GM21526 (cell line): ENCODE measurements around the gene KRTAP10-7.
"Not testable (repeated sequence)": the region's sequence is repeated elsewhere in the genome, so short reads cannot be mapped to it uniquely, and the experiment has no call there.

Experiments used
- ATAC-seq: cut with Tn5 transposase; IDR thresholded peaks from one replicate; pipeline ENCODE4 v1.9.1; 2021; ENCODE audit warnings: moderate library complexity; ENCODE audit not compliant: unreplicated experiment, low FRiP score

Gene KRTAP10-7

GRCh38 chr21:44609193-44609592 is 8.8 kb downstream of the KRTAP10-7 start:
- ATAC-seq = no peak

DNA sequence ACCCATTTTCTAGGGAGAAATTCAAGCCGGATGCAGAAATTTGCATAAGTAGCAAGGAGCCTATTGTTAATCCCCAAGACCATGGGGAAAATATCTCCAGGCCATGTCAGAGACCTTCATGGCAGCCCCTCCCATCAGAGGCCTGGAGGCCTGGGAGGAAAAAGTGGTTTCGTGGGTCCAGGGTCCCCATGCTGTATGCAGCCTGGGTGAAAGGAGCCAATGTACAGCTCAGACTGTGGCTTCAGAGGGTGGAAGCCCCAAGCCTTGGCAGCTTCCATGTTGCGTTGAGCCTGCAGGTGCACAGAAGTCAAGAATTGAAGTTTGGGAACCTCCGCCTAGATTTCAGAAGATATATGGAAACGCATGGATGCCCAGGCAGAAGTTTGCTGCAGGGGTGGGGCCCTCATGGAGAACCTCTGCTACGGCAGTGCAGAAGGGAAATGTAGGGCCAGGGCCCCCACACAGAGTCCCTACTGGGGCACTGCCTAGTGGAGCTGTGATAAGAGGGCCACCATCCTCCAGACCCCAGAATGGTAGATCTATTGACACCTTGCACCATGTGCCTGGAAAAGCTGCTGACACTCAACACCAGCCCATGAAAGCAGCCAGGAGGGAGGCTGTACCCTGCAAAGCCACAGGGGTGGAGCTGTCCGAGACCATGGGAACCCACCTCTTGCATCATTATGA is 9.9 kb downstream of the KRTAP10-7 start:
- not testable (repeated sequence) for ATAC-seq

DNA sequence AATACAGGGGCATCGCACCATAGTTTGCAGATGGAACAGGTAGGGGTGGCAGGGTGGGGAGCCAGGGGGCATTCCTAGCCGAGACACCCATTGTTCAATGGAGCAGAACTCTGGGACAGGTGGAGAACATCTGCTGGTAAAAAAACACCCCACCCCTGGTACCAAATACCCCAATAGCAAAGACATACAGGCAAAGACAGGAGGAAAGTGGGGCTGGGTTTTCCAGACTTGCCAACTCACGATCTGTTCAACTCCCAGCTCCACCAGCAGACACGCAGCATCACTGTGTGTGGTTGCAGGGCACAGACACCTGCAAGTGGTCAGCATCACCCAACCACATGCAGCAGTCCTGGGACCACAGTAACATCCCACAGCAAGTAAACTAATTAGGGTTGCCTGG is 11.2 kb downstream of the KRTAP10-7 start:
- ATAC-seq = no peak

DNA sequence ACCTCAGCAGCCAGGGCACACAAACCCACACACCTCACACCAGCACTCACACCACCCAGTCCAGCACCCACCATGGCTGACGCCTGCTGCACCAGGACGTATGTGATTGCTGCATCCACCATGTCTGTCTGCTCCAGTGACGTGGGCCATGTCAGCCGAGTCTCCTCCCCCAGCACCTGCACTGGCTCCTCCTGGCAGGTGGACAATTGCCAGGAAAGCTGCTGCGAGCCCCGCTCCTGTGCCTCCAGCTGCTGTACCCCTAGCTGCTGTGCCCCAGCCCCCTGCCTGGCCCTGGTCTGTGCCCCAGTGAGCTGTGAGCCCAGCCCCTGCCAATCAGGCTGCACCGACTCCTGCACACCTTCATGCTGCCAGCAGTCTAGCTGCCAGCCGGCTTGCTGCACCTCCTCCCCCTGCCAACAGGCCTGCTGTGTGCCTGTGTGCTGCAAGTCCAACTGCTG is 11.7 kb downstream of the KRTAP10-7 start, which contains the start of gene KRTAP10-8:
Gene KRTAP10-8, plus strand, starts transcription at position 51 of the 458 bp plus-strand sequence. Its CDS starts 22 bp downstream, at position 73.
- no peak for ATAC-seq

DNA sequence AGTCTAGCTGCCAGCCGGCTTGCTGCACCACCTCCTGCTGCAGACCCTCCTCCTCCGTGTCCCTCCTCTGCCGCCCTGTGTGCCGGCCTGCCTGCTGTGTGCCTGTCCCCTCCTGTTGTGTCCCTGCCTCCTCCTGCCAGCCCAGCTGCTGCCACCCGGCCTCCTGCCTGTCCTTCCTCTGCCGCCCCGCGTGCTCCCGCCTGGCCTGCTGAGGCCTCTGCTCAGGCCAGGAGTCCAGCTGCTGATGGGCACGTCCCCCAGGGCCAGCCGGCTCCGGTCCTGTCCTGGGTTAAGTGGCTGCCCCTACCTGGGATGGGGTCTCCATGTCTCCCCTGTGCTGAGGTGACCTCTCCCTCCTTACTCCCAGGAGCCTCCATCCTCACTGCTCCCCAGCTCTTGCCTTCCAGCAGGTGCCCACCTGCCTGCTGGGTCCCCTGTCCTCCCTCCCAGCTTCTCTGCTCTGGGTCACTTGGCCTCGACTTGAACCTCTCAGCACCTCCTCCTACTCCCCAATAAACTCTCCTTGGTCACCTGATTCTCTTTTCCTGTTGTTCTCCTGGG is 12.4 kb downstream of the KRTAP10-7 start:
- ATAC-seq = no peak

DNA sequence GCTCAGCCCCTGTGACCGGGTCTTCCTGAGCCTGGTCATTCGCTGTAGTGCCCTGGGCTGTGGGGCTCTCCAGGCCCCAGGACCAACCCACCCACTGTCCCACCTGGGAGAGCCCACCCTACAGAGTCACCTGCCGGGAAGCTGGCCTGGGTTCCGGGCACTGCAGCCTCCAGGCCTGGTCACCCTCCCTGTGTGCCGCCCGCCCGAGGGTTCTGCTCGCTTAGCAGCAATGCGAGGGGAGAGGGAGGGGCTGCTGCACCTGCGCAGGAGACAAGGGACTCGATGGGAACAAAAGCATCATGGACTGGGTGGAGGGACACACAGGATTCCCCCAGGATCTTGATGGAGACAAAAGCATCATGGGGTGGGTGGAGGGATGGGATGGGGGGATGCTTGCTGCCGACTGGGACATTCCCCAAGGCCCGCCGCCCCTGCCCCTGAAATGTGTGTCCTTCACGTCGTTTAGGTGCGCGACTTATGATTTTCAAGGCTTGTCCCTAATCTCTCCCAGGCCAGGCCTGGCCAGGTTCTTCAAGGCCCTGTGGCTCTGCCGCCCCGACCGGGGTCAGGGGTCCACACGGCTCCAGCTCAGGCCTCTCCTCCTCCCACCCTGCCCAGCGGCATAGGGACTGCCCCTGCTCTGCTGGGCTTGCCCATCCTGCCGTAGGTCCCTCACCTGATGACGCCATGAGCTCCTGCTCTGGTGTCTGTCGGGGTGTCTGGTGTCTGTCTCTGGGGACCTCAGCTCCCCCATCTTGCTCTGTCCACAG is 13.2 kb downstream of the KRTAP10-7 start:
- no peak for ATAC-seq

GRCh38 chr21:44614161-44614631 is 13.8 kb downstream of the KRTAP10-7 start:
- no peak for ATAC-seq

- no peak for ATAC-seq
Observed at GRCh38 chr21:44614961-44615391, 14.6 kb downstream of the KRTAP10-7 start.

GRCh38 chr21:44615466-44615865 is 15.1 kb downstream of the KRTAP10-7 start:
- no peak for ATAC-seq

- no peak for ATAC-seq
Observed at GRCh38 chr21:44615911-44616590, 15.7 kb downstream of the KRTAP10-7 start.

GRCh38 chr21:44616591-44616926 is 16.2 kb downstream of the KRTAP10-7 start:
- no peak for ATAC-seq

DNA sequence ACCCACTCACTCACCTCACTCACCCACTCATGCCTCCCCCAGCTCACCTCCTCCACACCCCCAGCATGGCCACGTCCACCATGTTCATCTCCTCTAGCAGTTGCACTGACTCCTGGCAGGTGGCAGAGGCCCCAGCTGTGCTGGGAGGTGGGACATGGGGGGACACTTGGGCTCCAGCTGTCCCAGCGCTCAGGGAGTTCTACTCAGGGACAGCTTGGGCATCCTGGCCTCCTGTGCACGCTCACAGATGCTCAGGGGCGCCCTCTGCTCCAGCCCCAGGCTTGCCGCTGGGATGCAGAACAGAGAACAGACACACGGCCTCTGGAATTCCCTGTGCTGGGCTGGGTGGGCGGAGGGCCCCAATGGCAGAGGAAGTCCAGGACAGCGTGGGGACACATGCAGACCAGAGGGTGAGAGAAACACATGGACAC is 16.7 kb downstream of the KRTAP10-7 start:
- no peak for ATAC-seq

DNA sequence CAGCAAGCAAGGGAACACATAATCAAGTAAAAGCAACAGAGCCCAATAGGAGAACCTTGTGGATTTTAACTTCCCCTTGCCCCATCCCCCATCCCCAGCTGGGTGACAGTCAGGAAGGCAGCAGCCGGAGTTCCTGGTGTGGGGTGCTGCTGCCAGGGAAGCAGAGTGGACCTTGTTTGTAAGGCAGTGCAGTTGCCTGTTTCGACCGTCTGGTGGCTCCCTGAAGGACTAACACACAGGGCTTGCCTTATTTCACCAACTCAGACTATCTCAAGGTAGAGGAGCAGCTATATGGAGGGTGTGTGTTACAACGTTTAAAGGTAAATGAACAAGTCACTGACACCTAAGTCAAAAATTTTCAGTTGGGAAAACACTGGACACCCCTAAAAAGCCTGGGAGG is 18.1 kb downstream of the KRTAP10-7 start:
- ATAC-seq = no peak

DNA sequence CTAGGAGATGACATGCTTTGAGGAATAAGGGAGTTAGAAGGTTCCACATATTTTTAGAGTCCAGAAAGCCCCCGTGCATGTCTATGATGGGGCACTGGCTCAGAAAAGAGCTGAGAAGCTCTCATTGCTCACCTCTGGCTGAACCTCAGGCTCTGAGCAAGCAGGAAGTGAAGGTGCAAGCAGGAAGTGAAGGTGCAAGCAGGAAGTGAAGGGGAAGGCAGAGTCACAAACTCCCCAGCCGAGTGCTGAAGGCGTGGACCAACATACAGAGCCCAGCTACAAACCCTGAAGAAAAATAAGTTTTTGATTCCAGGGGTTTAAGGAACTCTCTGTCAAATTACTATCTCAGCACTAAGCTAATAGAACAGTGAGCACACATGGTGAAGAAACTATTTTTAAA is 18.5 kb downstream of the KRTAP10-7 start:
- no peak for ATAC-seq

- ATAC-seq = no peak
Observed at GRCh38 chr21:44619886-44620285, 19.5 kb downstream of the KRTAP10-7 start.

- no peak for ATAC-seq
Observed at GRCh38 chr21:44623575-44623974, 23.2 kb downstream of the KRTAP10-7 start.

GRCh38 chr21:44625756-44626155 is 25.4 kb downstream of the KRTAP10-7 start:
- no peak for ATAC-seq

GRCh38 chr21:44626262-44626661 is 25.9 kb downstream of the KRTAP10-7 start:
- ATAC-seq = no peak

GRCh38 chr21:44626673-44627143 is 26.3 kb downstream of the KRTAP10-7 start, which contains the start of gene KRTAP10-9:
Gene KRTAP10-9, plus strand, starts transcription at chr21:44627093. Its CDS starts 79 bp downstream, at chr21:44627172.
- ATAC-seq = no peak

DNA sequence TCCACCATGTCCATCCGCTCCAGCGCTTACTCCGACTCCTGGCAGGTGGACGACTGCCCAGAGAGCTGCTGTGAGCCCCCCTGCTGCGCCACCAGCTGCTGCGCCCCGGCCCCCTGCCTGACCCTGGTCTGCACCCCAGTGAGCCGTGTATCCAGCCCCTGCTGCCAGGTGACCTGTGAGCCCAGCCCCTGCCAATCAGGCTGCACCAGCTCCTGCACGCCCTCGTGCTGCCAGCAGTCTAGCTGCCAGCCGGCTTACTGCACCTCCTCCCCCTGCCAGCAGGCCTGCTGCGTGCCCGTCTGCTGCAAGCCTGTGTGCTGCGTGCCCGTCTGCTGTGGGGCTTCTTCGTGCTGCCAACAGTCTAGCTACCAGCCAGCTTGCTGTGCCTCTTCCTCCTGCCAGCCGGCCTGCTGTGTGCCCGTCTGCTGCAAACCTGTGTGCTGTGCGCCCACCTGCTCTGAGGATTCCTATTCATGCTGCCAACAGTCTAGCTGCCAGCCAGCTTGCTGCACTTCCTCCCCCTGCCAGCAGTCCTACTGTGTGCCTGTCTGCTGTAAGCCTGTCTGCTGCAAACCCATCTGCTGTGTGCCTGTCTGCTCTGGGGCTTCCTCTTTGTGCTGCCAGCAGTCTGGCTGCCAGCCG is 26.9 kb downstream of the KRTAP10-7 start:
- ATAC-seq = not testable (repeated sequence)
